Bronchial smooth muscle cell (primary cell): ENCODE measurements around the gene MOG. TPM values are rescaled to one million over a fixed set of nuclear protein-coding genes. Genes with fewer than 3 reads are reported as not detected.

Experiments
- total RNA-seq: library from RNA; depleted of rRNA; stranded (reverse); fragments of >200 nt; gene quantifications from 2 replicates; pipeline ENCODE4 v1.2.1, GENCODE V29; 2014

MOG gene
- not detected in 2 replicates for total RNA-seq

GRCh38 chr6:29656798-29657197 lies at the start of gene MOG:
MOG (plus strand) TSS chr6:29657092; CDS start chr6:29657210, 118 bp downstream.

GRCh38 chr6:29632789-29633533 lies 23.9 kb upstream of the MOG start, which contains the start of gene GABBR1:
GABBR1 (minus strand) TSS chr6:29633183; CDS start chr6:29632385, 798 bp downstream.

GRCh38 chr6:29680904-29681303 lies 24.0 kb downstream of the MOG start, which contains the start of gene ZFP57:
ZFP57 (minus strand) TSS chr6:29681152; CDS start chr6:29677003, 4,149 bp downstream.

Other genes starting within 250 kb of the MOG start
- not detected in 2 replicates for gene OR12D1, start 242.2 kb upstream of the MOG start, total RNA-seq
- not detected in 2 replicates for gene OR10C1, start 217.8 kb upstream of the MOG start, total RNA-seq
- not detected in 2 replicates for gene OR11A1, start 200.0 kb upstream of the MOG start, total RNA-seq
- gene OR2H1, start 199.9 kb upstream of the MOG start, total RNA-seq = not detected in 2 replicates
- not detected in 2 replicates for gene MAS1L, start 169.1 kb upstream of the MOG start, total RNA-seq
- gene UBD, start 97.4 kb upstream of the MOG start, total RNA-seq = 0.09 and 0.16 TPM in 2 replicates
- gene OR2H2, start 72.0 kb upstream of the MOG start, total RNA-seq = not detected in 2 replicates
- gene GABBR1, start 23.9 kb upstream of the MOG start, total RNA-seq = 13.6 and 18.8 TPM in 2 replicates
- 2.8 TPM in 1 of 2 replicates, not detected in the other for gene ZFP57, start 24.1 kb downstream of the MOG start, total RNA-seq
- gene HLA-F, start 66.3 kb downstream of the MOG start, total RNA-seq = 2.4 and 3.9 TPM in 2 replicates
- gene HLA-G, start 170.7 kb downstream of the MOG start, total RNA-seq = 0.16 and 0.17 TPM in 2 replicates